ENCODE results near the gene SMPD2.

Gene SMPD2

GRCh38 chr6:109445382-109445781 lies 4.9 kb downstream of the SMPD2 start:
- Histone ChIP-seq H3K9ac (ENCODE audit: low read length) (no peak overlapping the region), H3K9me2 (ENCODE audit: low read depth, low read length) (no peaks in the 10 kb centered on the region), H3K27ac (ENCODE audit: low read depth, low read length, poor library complexity, severe bottlenecking) (no peak overlapping the region), H3K27me3 (ENCODE audit: insufficient read depth, low read length) (no peaks in the 10 kb centered on the region), H3K4me1 (ENCODE audit: insufficient read depth, low read length, severe bottlenecking) (peaks cover 11% of the 10 kb centered on the region), H3K79me2 (ENCODE audit: insufficient read depth, low read length) (no peaks in the 10 kb centered on the region), H3K9me3 (ENCODE audit: low read length) (no peaks in the 10 kb centered on the region), H4K20me1 (ENCODE audit: insufficient read depth, low read length) (no peaks in the 10 kb centered on the region), H3K4me3 (ENCODE audit: low read depth, low read length, poor library complexity, severe bottlenecking) (no peak overlapping the region), H3K4me2 (ENCODE audit: low read length) (no peak overlapping the region), H3K36me3 (ENCODE audit: insufficient read depth, low read length) (peaks cover 53% of the 10 kb centered on the region), H3F3A (ENCODE audit: insufficient read depth, low read length) (no peaks in the 10 kb centered on the region), H2AFZ (ENCODE audit: low read length) (no peak overlapping the region)
- TF ChIP-seq EZH2 (IDR thresholded peaks at IDR 0.05; ENCODE audit: borderline replicate concordance, low read length) (no peak), CTCF (IDR thresholded peaks at IDR 0.05; ENCODE audit: low read length) (no peak)

- no peak overlapping the region for H2AFZ ChIP-seq (ENCODE audit: low read length)
- TF ChIP-seq EZH2 (IDR thresholded peaks at IDR 0.05; ENCODE audit: borderline replicate concordance, low read length) (no peak), CTCF (IDR thresholded peaks at IDR 0.05; ENCODE audit: low read length) (no peak)
- H3K4me1 ChIP-seq (ENCODE audit: insufficient read depth, low read length, severe bottlenecking): peaks cover 11% of the 10 kb centered on the region
- H3K9ac ChIP-seq (ENCODE audit: low read length): no peak overlapping the region
- H3F3A ChIP-seq (ENCODE audit: insufficient read depth, low read length): no peaks in the 10 kb centered on the region
- no peaks in the 10 kb centered on the region for H3K9me3 ChIP-seq (ENCODE audit: low read length)
- H3K36me3 ChIP-seq (ENCODE audit: insufficient read depth, low read length): peaks cover 57% of the 10 kb centered on the region
- no peaks in the 10 kb centered on the region for H3K79me2 ChIP-seq (ENCODE audit: insufficient read depth, low read length)
- H3K27me3 ChIP-seq (ENCODE audit: insufficient read depth, low read length): no peaks in the 10 kb centered on the region
- no peak overlapping the region for H3K4me3 ChIP-seq (ENCODE audit: low read depth, low read length, poor library complexity, severe bottlenecking)
- no peak overlapping the region for H3K4me2 ChIP-seq (ENCODE audit: low read length)
- H3K9me2 ChIP-seq (ENCODE audit: low read depth, low read length): no peaks in the 10 kb centered on the region
- H3K27ac ChIP-seq (ENCODE audit: low read depth, low read length, poor library complexity, severe bottlenecking): no peak overlapping the region
- no peaks in the 10 kb centered on the region for H4K20me1 ChIP-seq (ENCODE audit: insufficient read depth, low read length)
Measured at GRCh38 chr6:109446072-109446471, 5.5 kb downstream of the SMPD2 start.

- Histone ChIP-seq H3K4me1 (ENCODE audit: insufficient read depth, low read length, severe bottlenecking) (peaks cover 7% of the 10 kb centered on the region), H3K36me3 (ENCODE audit: insufficient read depth, low read length) (peaks cover 60% of the 10 kb centered on the region), H3K9ac (ENCODE audit: low read length) (no peak overlapping the region), H3K79me2 (ENCODE audit: insufficient read depth, low read length) (no peaks in the 10 kb centered on the region), H3K9me2 (ENCODE audit: low read depth, low read length) (no peaks in the 10 kb centered on the region), H2AFZ (ENCODE audit: low read length) (no peak overlapping the region), H3K4me2 (ENCODE audit: low read length) (no peak overlapping the region), H3K4me3 (ENCODE audit: low read depth, low read length, poor library complexity, severe bottlenecking) (no peak overlapping the region), H3F3A (ENCODE audit: insufficient read depth, low read length) (no peaks in the 10 kb centered on the region), H3K27me3 (ENCODE audit: insufficient read depth, low read length) (no peaks in the 10 kb centered on the region), H4K20me1 (ENCODE audit: insufficient read depth, low read length) (no peaks in the 10 kb centered on the region), H3K9me3 (ENCODE audit: low read length) (no peaks in the 10 kb centered on the region), H3K27ac (ENCODE audit: low read depth, low read length, poor library complexity, severe bottlenecking) (no peak overlapping the region)
- TF ChIP-seq CTCF (IDR thresholded peaks at IDR 0.05; ENCODE audit: low read length) (no peak), EZH2 (IDR thresholded peaks at IDR 0.05; ENCODE audit: borderline replicate concordance, low read length) (no peak)
Measured at GRCh38 chr6:109446541-109446940, 6.0 kb downstream of the SMPD2 start.
